ENCODE measurements around the gene GSG1. TPM values are rescaled to one million over a fixed set of nuclear protein-coding genes. Genes with fewer than 3 reads are reported as not detected.

Gene GSG1
- total and polyA plus RNA-seq, 2 of the 8 experiments (the other 6 are each of a cell fraction or from before 2014, with no cell fraction given), result 0.89 to 1.4 TPM

- no peak for FAIRE-seq
- CTCF ChIA-PET (ENCODE audit: partially characterized antibody), result interaction anchor here (1.0 to 2.5 kb wide), 4 partner anchors 8 to 86 kb away, joined by 3 to 7 read pairs (median 4); no protein-coding TSS in a partner anchor
- WGBS, 2 experiments (ENCODE audit: extremely low coverage in 1 of 2, insufficient coverage in 1 of 2, insufficient read length in 1 of 2, insufficient replicate concordance in 2 of 2, low coverage in 1 of 2, low lambda C conversion rate in 2 of 2, missing lambda C conversion rate in 1 of 2), result 82% methylated on average over 10 of the region's 10 CpGs; no CpG with 5 or more reads in 1 of the 2 experiments
Measured at GRCh38 chr12:13071305-13072280, 31.9 kb downstream of the GSG1 start.

More at GRCh38 chr12:13071305-13072280, 31.9 kb downstream of the GSG1 start:
- no peak overlapping the region for H2BK15ac ChIP-seq (ENCODE audit: low read length)
- no peak overlapping the region for H2AFZ ChIP-seq (ENCODE audit: low read length)
- no peak overlapping the region for H3K9ac ChIP-seq (replicated peaks in 1 of 4; ENCODE audit: extremely low read depth in 1 of 4, low read depth in 3 of 4, low read length in 3 of 4)
- H3K79me1 ChIP-seq (ENCODE audit: low read depth, low read length), result no peaks in the 10 kb centered on the region
- H2BK20ac ChIP-seq (ENCODE audit: low read length), result no peak overlapping the region
- H3K23ac ChIP-seq (ENCODE audit: insufficient read length), result no peak overlapping the region
- H3K23me2 ChIP-seq (ENCODE audit: low read depth, low read length), result no peaks in the 10 kb centered on the region
- POLR2A ChIA-PET (ENCODE audit: partially characterized antibody), result no interaction called here
- H3K4me2 ChIP-seq (ENCODE audit: insufficient read depth in 1 of 2, low read depth in 2 of 2, low read length in 2 of 2), result no peak overlapping the region
- H3K9me3 ChIP-seq (ENCODE audit: insufficient read depth in 2 of 2, low read depth in 1 of 2, low read length in 1 of 2), result no peaks in the 10 kb centered on the region
- H3K27me3 ChIP-seq (replicated peaks in 1 of 4; ENCODE audit: control insufficient read depth in 3 of 4, extremely low read depth in 1 of 4, insufficient read depth in 3 of 4, low read length in 3 of 4), result no peaks in the 10 kb centered on the region
- DNase-seq (ENCODE audit: low read depth in 1 of 2, low spot score in 2 of 2), result no peak
- H3K27ac ChIP-seq (ENCODE audit: low read depth, low read length), result no peak overlapping the region
- H3K79me2 ChIP-seq (ENCODE audit: control insufficient read depth in 1 of 2, insufficient read depth in 2 of 2, low read length in 2 of 2), result no peaks in the 10 kb centered on the region
- H2AK5ac ChIP-seq (ENCODE audit: low read depth, low read length), result no peak overlapping the region
- no peak overlapping the region for H4K91ac ChIP-seq (replicated peaks; ENCODE audit: insufficient read length, low read length)
- peaks cover 0 to 4% (median under 1%) of the 10 kb centered on the region in 4 experiments; a peak in 2 of 7 replicates for H3K4me1 ChIP-seq (replicated peaks in 1 of 4; ENCODE audit: control insufficient read depth in 3 of 4, insufficient read depth in 4 of 4, low read length in 3 of 4)
- H4K5ac ChIP-seq (ENCODE audit: insufficient read length, low read depth, low read length), result no peak overlapping the region
- H3K56ac ChIP-seq (replicated peaks; ENCODE audit: insufficient read length, low read depth, low read length), result no peak overlapping the region
- H2BK120ac ChIP-seq (replicated peaks; ENCODE audit: low read depth, low read length), result no peak overlapping the region
- no peak overlapping the region for H2BK12ac ChIP-seq (ENCODE audit: low read depth, low read length)
- H3K18ac ChIP-seq (ENCODE audit: extremely low read depth, low read length), result no peak overlapping the region
- H2BK5ac ChIP-seq (ENCODE audit: low read depth, low read length), result no peak overlapping the region
- H4K20me1 ChIP-seq (replicated peaks in 1 of 2; ENCODE audit: control insufficient read depth in 1 of 2, insufficient read depth in 2 of 2, low read length in 2 of 2), result no peaks in the 10 kb centered on the region
- peaks cover 4 to 52% (median 26%) of the 10 kb centered on the region in 4 experiments; a peak in 7 of 8 replicates for H3K36me3 ChIP-seq (ENCODE audit: control insufficient read depth in 2 of 4, insufficient read depth in 4 of 4, low read length in 3 of 4)
- H3K4me3 ChIP-seq (ENCODE audit: extremely low read depth in 1 of 4, insufficient read depth in 2 of 4, low read depth in 3 of 4, low read length in 4 of 4), result no peak overlapping the region
- H4K8ac ChIP-seq (ENCODE audit: extremely low read depth, insufficient read depth, low read length), result no peak overlapping the region
- no peak overlapping the region for H3K14ac ChIP-seq (ENCODE audit: insufficient read length)
- H3K4ac ChIP-seq (replicated peaks; ENCODE audit: insufficient read length, low read depth, low read length), result no peak overlapping the region
- TF ChIP-seq ATF2 (IDR thresholded peaks at IDR 0.05; ENCODE audit: low read length), result no peak
- no peak for TF ChIP-seq FOSL1 (IDR thresholded peaks at IDR 0.05; ENCODE audit: insufficient read depth, low read depth, low read length)

All from H1 (cell line).